ENCODE data around the gene APBA1.

The APBA1 gene

GRCh38 chr9:69674112-69674685, 2.0 kb upstream of the APBA1 start:
- ATAC-seq (no peak), DNase-seq (no peak)
- H3K4me3 Mint-ChIP-seq: no peak overlapping the region
- H3K9me3 Mint-ChIP-seq: no peaks in the 10 kb centered on the region
- H3K36me3 Mint-ChIP-seq (ENCODE audit: low read depth): no peaks in the 10 kb centered on the region
- H3K4me1 Mint-ChIP-seq: peaks cover 10% of the 10 kb centered on the region
- peaks cover 22% of the 10 kb centered on the region for H3K27me3 Mint-ChIP-seq
- no peak overlapping the region for H3K27ac Mint-ChIP-seq

DNA sequence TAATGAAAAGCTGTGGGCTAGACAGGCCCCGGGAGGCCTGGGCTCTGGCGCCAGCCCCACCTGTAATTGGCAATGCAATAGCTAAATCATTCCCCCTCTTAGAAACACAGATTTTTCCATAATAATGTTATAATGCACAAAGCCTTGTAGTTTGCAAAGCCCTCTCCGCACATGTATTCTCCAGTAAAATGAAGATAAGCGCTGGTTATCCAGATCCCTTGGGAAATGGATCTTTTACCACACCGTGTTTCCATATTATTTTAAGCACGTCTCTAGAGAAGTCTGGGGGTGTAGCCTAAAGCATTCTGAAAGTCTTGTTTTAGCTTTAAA, 1.1 kb upstream of the APBA1 start:
- DNase-seq: no peak
- H3K4me1 Mint-ChIP-seq: peaks cover 10% of the 10 kb centered on the region
- H3K36me3 Mint-ChIP-seq (ENCODE audit: low read depth): no peaks in the 10 kb centered on the region
- H3K9me3 Mint-ChIP-seq: no peaks in the 10 kb centered on the region
- ATAC-seq: no peak
- H3K4me3 Mint-ChIP-seq: peak overlapping the region; percentile 74
- H3K27ac Mint-ChIP-seq: no peak overlapping the region
- peaks cover 22% of the 10 kb centered on the region for H3K27me3 Mint-ChIP-seq

- ATAC-seq: peak; percentile 89
- peaks cover 10% of the 10 kb centered on the region for H3K4me1 Mint-ChIP-seq
- no peak overlapping the region for H3K27ac Mint-ChIP-seq
- no peaks in the 10 kb centered on the region for H3K36me3 Mint-ChIP-seq (ENCODE audit: low read depth)
- DNase-seq: peak; percentile 75
- H3K4me3 Mint-ChIP-seq: peak overlapping the region; percentile 74
- no peaks in the 10 kb centered on the region for H3K9me3 Mint-ChIP-seq
- peaks cover 22% of the 10 kb centered on the region for H3K27me3 Mint-ChIP-seq
Measured at GRCh38 chr9:69672596-69673310, 582 bp upstream of the APBA1 start.

DNA sequence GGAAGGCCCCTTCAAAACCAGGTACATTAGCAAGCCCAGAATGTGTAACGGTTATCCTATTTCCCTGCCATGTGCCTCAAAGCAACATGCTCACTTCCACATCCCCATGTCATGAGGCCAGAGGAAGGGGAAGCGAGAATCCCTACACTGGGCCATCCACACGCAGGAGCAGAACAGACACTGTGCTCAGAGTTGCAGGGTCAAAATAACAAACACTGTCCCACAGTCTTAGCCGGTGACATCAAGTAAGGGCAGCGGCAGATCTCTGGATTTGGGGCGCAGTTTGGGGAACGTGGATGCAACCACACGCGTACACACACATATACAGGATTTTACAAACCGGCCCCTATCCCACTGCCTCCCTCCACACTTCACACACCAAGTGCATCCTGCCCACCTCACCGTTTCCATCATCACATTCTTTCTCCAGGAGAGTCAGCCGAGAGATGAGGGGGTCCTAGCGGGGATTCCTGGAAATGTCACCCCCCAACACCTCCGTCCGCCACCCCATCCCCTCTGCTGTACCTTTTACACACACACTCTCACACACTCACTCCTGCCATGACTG, 776 bp downstream of the APBA1 start:
- ATAC-seq (no peak), DNase-seq (no peak)
- no peaks in the 10 kb centered on the region for H3K36me3 Mint-ChIP-seq (ENCODE audit: low read depth)
- H3K4me3 Mint-ChIP-seq: peak overlapping the region; percentile 57
- H3K4me1 Mint-ChIP-seq: peaks cover 10% of the 10 kb centered on the region
- H3K27me3 Mint-ChIP-seq: peaks cover 22% of the 10 kb centered on the region
- no peaks in the 10 kb centered on the region for H3K9me3 Mint-ChIP-seq
- no peak overlapping the region for H3K27ac Mint-ChIP-seq

DNA sequence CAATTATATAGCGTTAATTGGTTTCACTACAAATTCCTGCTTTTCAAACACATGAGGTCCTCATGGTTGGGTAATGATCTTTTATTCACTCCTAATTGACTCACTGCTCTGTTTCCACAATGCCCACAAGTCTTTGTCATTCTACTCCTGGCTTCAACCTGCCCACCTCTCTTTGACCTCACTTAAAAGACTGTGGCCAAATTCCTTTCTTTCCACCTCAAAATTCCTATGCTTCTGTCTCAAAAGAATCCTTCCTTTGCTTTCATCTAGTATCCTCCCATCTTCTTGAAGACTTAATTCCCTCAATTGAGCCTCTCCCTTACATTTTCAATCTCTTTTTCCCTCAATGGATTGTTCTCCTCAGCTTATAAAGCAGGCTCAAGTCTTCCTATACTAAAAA, 4.9 kb downstream of the APBA1 start:
- H3K4me3 Mint-ChIP-seq: no peak overlapping the region

DNA sequence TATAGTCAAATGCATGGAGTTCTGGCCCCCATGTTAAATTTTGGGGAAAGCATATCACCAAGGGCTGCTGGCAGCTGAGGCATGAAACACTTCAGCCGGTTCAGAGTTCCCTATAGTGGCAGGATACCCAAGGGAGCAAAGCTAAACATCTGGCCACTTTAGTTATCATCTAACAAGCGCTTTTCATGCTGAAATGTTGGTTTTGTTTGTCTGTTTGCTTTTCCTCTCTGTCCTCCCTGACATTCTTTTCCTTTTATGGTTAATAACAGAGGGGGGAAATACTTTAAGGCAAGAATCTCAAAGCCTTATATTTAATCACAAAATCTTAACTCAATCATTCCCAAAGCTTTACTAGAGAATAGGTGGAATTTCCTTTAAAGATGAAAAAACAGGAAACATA, 11.9 kb downstream of the APBA1 start:
- Mint-ChIP-seq H3K9me3 (no peaks in the 10 kb centered on the region), H3K4me3 (no peak overlapping the region), H3K36me3 (ENCODE audit: low read depth) (no peaks in the 10 kb centered on the region), H3K4me1 (no peaks in the 10 kb centered on the region), H3K27ac (no peak overlapping the region), H3K27me3 (peaks cover 5% of the 10 kb centered on the region)
- ATAC-seq (no peak), DNase-seq (no peak)

More for the DNA sequence above, 4.9 kb downstream of the APBA1 start:
- ATAC-seq: no peak
- H3K36me3 Mint-ChIP-seq (ENCODE audit: low read depth): no peaks in the 10 kb centered on the region
- no peak for DNase-seq
- H3K9me3 Mint-ChIP-seq: no peaks in the 10 kb centered on the region
- H3K27me3 Mint-ChIP-seq: peaks cover 23% of the 10 kb centered on the region
- H3K4me1 Mint-ChIP-seq: no peaks in the 10 kb centered on the region
- no peak overlapping the region for H3K27ac Mint-ChIP-seq

DNA sequence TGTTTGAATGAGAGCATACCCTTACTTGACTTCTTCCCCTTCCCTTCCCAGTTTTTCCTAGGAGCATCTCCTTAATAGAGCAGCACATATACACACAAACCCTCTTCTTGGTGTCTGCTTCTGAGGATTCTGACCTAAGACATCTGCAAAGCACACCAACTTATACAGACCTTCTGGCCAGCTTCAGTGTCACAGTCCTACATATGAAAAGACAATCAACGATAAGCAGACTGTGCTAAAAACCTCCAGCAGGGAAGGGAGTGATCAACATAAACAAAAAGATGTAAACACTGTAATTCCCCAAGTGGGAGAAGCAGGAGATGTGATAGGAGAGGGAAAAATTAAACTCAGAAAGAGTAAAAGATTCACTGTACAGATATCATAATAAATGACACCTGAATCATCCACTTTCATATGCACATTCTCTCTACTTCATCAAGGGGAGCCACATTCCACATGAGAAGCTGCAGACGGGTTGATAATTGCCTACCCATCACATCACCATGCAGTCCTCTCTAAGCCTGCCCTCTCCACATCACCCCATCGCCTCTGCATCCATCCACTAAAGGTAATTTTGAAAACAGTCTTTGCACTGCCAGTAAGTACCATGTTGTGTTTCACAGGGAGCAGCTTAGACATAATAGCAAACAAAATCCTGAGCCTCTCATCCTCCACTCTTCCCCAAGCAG, 13.0 kb downstream of the APBA1 start:
- Mint-ChIP-seq H3K9me3 (no peaks in the 10 kb centered on the region), H3K27ac (no peak overlapping the region), H3K27me3 (peaks cover 3% of the 10 kb centered on the region), H3K4me3 (no peak overlapping the region), H3K36me3 (ENCODE audit: low read depth) (no peaks in the 10 kb centered on the region), H3K4me1 (no peaks in the 10 kb centered on the region)
- DNase-seq (no peak), ATAC-seq (no peak)

- Mint-ChIP-seq H3K9me3 (no peaks in the 10 kb centered on the region), H3K4me3 (no peak overlapping the region), H3K4me1 (no peaks in the 10 kb centered on the region), H3K36me3 (ENCODE audit: low read depth) (no peaks in the 10 kb centered on the region), H3K27ac (no peak overlapping the region), H3K27me3 (peaks cover 3% of the 10 kb centered on the region)
- no peak for DNase-seq
- ATAC-seq: no peak
Measured at GRCh38 chr9:69657269-69657668, 14.9 kb downstream of the APBA1 start.

- no peak for ATAC-seq
- Mint-ChIP-seq H3K9me3 (no peaks in the 10 kb centered on the region), H3K36me3 (ENCODE audit: low read depth) (no peaks in the 10 kb centered on the region), H3K4me3 (no peak overlapping the region), H3K27me3 (peaks cover 2% of the 10 kb centered on the region), H3K27ac (no peak overlapping the region), H3K4me1 (no peaks in the 10 kb centered on the region)
- no peak for DNase-seq
Measured at GRCh38 chr9:69655065-69655464, 17.1 kb downstream of the APBA1 start.

GRCh38 chr9:69653261-69653660, 18.9 kb downstream of the APBA1 start:
- no peak overlapping the region for H3K27ac Mint-ChIP-seq
- H3K4me1 Mint-ChIP-seq: no peaks in the 10 kb centered on the region
- H3K4me3 Mint-ChIP-seq: no peak overlapping the region
- peaks cover 4% of the 10 kb centered on the region for H3K27me3 Mint-ChIP-seq
- DNase-seq: no peak
- no peak for ATAC-seq
- no peaks in the 10 kb centered on the region for H3K36me3 Mint-ChIP-seq (ENCODE audit: low read depth)
- H3K9me3 Mint-ChIP-seq: no peaks in the 10 kb centered on the region

DNA sequence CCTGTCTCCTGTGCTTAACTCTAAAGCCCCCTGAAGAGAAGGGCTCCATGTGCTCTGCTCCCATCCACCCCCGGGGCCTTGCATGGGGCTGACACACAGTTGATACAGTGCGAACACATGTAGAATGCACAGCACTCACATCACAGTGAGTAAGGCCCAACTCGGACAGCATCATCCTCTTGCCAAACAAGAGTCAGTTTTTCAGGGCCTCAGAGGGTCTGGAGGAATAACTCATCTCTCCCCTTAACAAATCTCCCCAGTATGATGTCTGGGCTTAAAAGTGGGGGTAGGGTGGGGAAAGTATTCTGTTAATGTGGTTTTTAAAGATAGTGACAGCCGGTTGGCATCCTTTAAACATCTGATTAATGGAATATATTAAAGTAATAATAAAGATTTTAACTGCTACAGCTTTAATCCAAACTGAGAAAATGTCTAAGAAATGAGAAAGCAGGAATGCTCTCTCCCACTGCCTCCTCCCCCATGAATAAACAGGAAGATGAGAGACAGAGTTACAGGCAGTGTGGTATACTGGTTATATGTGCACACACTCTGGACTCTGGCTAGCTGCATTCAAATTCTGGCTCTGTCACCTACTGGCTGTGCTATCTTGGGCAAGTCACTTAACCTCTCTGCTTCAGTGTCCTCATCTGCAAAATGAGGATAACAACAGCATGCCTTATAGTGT, 22.5 kb downstream of the APBA1 start:
- Mint-ChIP-seq H3K4me1 (no peaks in the 10 kb centered on the region), H3K27ac (no peak overlapping the region), H3K9me3 (no peaks in the 10 kb centered on the region), H3K36me3 (ENCODE audit: low read depth) (no peaks in the 10 kb centered on the region), H3K4me3 (no peak overlapping the region), H3K27me3 (peaks cover 4% of the 10 kb centered on the region)
- ATAC-seq (no peak), DNase-seq (no peak)

GRCh38 chr9:69647804-69648203, 24.4 kb downstream of the APBA1 start:
- peaks cover 4% of the 10 kb centered on the region for H3K27me3 Mint-ChIP-seq
- no peak for ATAC-seq

DNA sequence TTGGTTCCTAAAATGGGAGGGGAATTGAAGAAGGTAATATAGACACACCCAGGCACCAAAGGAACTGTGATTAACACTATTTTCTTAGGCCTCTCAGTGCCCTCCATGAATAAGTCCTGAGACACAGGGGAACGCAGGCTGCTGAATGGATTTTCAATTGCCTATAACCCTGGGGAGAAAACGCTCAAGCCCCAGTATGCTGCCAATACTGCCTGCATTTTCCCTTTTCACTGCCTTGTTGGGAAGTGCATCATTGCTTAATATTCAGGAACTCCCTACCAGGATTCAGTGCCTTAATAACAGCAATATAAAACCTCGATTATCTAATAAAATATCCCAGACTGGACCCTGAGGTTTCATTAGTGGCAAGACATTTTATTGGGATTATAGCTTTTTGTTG, 25.4 kb downstream of the APBA1 start:
- DNase-seq: no peak
- ATAC-seq: no peak
- H3K36me3 Mint-ChIP-seq (ENCODE audit: low read depth): no peaks in the 10 kb centered on the region
- no peaks in the 10 kb centered on the region for H3K4me1 Mint-ChIP-seq
- H3K27ac Mint-ChIP-seq: no peak overlapping the region
- H3K4me3 Mint-ChIP-seq: no peak overlapping the region
- H3K27me3 Mint-ChIP-seq: peaks cover 4% of the 10 kb centered on the region
- H3K9me3 Mint-ChIP-seq: no peaks in the 10 kb centered on the region

More at GRCh38 chr9:69647804-69648203, 24.4 kb downstream of the APBA1 start:
- Mint-ChIP-seq H3K9me3 (no peaks in the 10 kb centered on the region), H3K4me1 (no peaks in the 10 kb centered on the region), H3K4me3 (no peak overlapping the region), H3K27ac (no peak overlapping the region), H3K36me3 (ENCODE audit: low read depth) (no peaks in the 10 kb centered on the region)
- DNase-seq: no peak

DNA sequence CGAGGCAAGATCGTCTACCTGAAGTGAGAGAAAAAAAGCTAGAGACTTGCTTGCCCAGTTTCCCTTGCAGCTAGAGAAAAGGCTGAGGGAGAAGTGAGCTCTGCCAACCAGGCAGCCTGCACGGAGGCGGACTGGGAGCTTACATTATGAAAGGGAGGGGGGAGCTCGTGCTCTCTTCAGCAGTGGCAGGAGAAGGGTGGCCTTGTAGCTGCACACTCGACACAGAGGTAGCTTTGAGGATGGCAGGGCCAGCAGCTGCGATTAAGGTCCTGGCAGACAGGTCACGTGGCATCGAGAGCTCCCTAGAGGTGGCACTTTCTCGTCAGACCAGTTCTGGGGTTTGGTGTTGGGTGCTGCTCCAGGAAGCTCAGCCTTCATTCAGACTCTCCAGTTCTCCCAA, 26.7 kb downstream of the APBA1 start:
- no peak for ATAC-seq
- Mint-ChIP-seq H3K4me1 (no peaks in the 10 kb centered on the region), H3K27ac (no peak overlapping the region), H3K36me3 (ENCODE audit: low read depth) (no peaks in the 10 kb centered on the region), H3K9me3 (no peaks in the 10 kb centered on the region), H3K4me3 (no peak overlapping the region), H3K27me3 (peaks cover 3% of the 10 kb centered on the region)
- DNase-seq: no peak

Measured in activated naive CD8-positive, alpha-beta T cell treated with anti-CD3 and anti-CD28 coated beads, Interleukin-2, amount 50 U/mL, for 24 hours (primary cell).